Measurements from ENCODE around the gene CCNG2.

Gene CCNG2

DNA sequence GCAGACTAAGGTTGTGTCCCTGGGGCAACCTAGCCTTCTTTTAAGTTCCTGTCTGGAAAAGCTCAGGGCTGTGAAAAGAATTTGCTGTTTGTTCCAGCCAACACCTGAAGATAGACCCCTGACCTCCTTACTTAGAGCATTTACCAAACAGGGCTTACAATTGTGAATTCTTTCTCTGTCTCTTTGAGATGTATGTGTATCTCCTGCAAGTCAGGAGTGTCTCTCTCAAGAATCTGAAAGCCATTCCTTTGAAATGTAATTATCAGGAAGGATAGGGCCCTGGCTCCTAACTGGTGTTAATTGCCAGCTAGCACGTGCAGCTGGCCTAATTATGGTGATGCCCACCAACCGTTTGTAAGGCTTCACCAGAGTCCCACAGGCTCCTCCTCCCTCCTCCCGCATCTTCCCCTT, 18.2 kb downstream of the CCNG2 start:
- DNase-seq (ENCODE audit: low read depth, low spot score): no peak

DNA sequence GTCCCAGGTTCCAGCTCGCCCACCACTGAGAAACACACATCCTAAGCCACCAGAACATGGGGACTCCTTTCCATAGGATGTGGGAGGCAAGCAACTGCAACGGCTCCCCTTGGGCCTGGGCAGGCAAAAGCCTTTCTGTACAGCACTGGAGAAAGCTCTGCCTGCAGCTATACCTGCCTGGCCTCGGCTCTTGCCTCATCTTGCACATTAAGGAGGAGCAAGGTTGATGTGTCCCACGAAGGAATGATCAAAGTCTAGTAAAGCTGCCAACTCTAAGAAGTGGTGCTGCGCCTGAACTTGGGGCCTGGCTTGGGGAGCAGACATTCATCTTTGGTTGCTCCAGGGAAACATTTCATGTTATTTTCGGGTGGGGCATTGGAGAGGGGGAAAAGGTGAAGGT, 19.6 kb downstream of the CCNG2 start:
- DNase-seq (ENCODE audit: low read depth, low spot score): no peak

GRCh38 chr4:77177199-77177598, 20.2 kb downstream of the CCNG2 start:
- no peak for DNase-seq (ENCODE audit: low read depth, low spot score)

GRCh38 chr4:77178560-77178959, 21.6 kb downstream of the CCNG2 start:
- DNase-seq (ENCODE audit: low read depth, low spot score): no peak

DNA sequence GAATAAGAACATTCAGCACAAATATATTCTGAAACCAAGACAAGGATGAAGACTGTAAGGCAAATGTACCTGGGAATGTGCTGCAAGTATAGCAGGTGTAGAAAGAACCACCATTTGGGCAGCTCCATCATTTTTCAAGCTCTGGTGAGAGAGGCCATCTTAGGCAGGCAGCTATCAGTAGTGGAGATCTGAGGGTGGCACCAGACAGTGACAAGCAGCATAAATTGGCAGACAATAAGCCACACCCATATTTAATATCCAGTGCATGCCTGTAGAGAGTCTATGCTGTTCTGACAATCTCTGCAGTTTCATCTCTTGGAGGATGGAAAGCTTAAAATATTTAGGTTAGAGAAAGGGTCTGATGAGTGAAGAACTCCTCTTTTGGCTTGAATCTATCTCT, 22.5 kb downstream of the CCNG2 start:
- DNase-seq (ENCODE audit: low read depth, low spot score): no peak

- no peak for DNase-seq (ENCODE audit: low read depth, low spot score)
These were observed 24.7 kb downstream of the CCNG2 start for GRCh38 chr4:77181720-77182119.

DNA sequence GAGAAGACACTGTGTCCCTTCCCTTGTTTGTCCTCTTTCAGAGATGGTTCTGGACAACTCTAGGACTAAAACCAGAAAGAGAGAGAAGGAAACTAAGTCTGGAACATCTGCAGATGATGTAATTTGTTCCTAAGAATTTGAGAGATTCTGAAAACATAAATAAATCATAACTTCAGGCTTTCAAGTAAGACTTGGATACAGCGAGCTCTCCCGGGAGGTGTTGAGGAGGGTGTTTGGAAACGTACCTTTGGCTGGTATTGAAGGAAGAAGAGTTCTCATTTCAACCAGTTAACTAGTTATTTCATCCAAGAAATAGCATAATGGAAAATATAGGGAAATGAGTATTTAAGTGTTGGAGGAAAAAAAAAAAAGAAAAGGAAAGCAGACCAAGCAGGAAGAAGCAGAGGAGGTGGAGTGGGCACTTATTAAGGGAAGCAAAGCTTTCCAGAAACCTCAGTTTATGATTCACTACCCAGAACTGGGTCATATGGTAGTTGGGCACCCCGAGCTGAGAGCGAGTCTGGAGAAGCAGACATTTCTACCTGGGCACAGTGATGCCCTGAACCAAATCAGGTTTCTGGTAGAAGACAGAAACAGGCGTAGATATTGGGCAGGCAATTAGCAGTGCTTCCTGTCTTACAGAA, 26.9 kb downstream of the CCNG2 start:
- no peak for DNase-seq (ENCODE audit: low read depth, low spot score)

DNA sequence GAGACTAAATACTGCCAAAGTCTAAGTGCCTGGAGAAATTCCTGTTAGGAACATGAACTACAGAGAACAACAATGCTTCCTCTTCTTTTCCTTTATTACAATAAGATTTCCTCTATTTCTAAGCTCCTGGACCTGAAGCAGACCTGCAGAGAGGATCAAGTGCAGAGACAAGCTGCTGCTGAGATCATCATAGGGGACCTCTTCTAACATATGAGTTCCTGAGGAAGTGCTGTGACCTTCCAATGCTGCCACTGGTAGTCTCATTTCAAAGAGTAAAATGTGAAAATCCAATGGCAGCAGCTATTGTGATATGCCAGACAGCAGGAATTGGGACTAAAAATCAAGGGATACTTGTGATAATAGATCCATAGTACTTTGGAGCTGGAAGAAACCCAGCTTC, 28.0 kb downstream of the CCNG2 start:
- DNase-seq (ENCODE audit: low read depth, low spot score): no peak

- no peak for DNase-seq (ENCODE audit: low read depth, low spot score)
These were observed 28.7 kb downstream of the CCNG2 start for GRCh38 chr4:77185686-77186085.

- no peak for DNase-seq (ENCODE audit: low read depth, low spot score)
These were observed 30.3 kb downstream of the CCNG2 start for GRCh38 chr4:77187322-77187721.

GRCh38 chr4:77188498-77189220, 31.7 kb downstream of the CCNG2 start:
- no peak for DNase-seq (ENCODE audit: low read depth, low spot score)

- no peak for DNase-seq (ENCODE audit: low read depth, low spot score)
These were observed 32.4 kb downstream of the CCNG2 start for GRCh38 chr4:77189412-77189811.

DNA sequence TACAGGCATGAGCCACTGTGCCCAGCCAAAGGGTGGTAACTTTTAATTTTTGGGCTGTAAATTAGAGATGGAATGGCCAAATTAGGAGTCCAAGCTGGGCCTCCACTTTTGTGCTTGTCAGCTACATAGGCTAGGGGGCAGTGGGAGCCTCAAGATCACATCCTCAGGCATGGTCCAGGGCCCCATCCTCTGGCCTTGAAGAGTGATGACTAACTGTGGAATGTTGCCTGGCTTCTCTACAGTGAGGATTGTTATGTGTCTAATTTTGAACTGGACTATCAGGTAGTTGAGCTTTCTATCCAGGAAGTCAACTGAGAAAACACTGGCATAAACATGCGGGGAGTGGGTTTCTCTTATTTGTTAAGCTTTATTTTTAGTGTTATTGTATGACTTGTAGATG, 33.0 kb downstream of the CCNG2 start:
- no peak for DNase-seq (ENCODE audit: low read depth, low spot score)

GRCh38 chr4:77193046-77193445, 36.0 kb downstream of the CCNG2 start:
- DNase-seq (ENCODE audit: low read depth, low spot score): no peak

DNA sequence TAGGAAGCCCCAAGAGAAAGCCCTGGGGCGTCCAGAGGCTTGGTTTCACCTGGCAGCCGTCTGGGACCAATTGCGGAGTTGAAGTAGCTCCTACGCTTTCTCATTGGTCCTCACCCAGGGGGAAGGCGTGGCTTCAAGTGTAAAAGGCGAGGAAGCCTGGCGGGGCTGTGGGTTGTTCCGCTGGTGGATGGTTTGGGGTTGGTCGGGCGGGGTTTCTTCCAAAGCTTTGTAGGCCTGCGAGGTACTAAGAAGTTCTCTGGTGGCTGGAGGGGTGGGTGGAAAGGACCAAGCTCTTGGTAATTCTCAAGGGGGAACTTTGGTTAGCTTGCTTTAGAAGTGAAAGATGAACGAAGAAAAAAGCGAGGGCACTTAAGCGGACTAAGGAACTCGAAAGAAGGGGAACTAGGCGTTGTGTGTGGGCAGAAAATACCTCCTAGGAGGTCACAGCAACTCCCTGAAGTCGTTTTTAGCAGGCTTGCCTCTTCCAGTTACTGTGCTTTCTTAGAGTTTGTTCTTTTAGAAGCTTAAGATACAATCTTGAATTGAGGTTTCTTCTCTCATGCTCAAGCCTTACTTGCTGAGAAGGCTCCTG, 36.6 kb downstream of the CCNG2 start:
- DNase-seq (ENCODE audit: low read depth, low spot score): peak; percentile 48

DNA sequence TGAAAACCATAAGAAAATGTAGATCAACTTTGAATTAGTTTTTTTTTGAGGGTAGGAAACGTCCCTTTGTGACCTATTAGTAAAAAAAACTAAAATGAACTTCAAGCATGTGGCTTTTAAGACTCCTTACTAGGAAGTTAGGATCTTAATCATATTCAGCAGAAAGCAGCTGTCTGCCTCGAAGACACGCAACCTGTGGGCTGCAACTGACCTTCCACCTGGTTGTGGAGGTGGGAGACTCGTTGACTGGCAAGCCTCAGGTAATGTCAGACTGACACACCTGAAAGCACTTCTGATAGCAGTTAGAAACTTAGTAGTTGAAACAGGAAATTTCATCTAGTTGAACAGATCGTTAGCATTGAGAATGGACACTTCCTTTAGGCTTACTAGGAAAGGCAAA, 37.4 kb downstream of the CCNG2 start:
- no peak for DNase-seq (ENCODE audit: low read depth, low spot score)

- no peak for DNase-seq (ENCODE audit: low read depth, low spot score)
These were observed 38.0 kb downstream of the CCNG2 start for GRCh38 chr4:77194989-77195388.

- no peak for DNase-seq (ENCODE audit: low read depth, low spot score)
These were observed 39.9 kb downstream of the CCNG2 start for GRCh38 chr4:77196866-77197265.

GRCh38 chr4:77197361-77197760, 40.4 kb downstream of the CCNG2 start:
- no peak for DNase-seq (ENCODE audit: low read depth, low spot score)

DNA sequence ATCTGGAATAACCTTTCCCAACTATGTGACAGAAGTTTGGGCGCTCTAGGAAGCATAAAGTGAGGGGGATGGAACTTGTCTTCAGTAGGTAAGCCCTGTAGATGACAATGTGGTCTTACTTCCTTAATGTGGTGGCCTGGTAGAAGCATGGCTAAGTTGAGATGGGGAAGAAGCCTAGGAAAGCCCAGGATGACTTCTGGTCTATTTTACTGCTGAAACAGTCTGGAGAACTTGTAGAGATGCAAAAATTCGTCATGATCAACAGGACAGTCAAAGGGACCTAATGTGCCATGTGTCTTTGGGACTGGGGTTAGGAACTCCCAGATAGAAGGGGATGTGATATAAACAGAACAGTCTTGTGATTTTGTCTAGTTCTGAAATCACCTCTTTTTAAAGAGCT, 40.8 kb downstream of the CCNG2 start:
- no peak for DNase-seq (ENCODE audit: low read depth, low spot score)

DNA sequence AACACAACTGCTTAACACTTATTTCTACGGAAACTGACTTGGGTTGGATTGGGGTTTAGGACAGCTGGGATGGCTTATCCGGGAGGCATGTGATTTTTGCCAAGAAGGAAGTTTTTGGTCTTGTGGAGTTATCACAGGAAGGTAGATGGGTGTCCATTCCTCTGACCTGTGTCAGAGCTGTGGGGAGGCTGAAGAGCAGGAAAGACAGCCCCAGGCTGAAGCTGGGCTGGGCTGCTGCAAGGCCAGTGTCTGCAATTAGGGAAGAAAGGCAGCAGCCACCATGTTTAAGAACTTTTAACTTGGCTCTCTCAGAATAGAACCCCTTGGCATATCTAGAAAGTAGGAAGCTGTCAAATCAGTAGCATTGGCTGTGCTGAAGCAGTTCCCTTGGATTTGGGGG, 42.3 kb downstream of the CCNG2 start:
- DNase-seq (ENCODE audit: low read depth, low spot score): no peak

- DNase-seq (ENCODE audit: low read depth, low spot score): no peak
These were observed 42.7 kb downstream of the CCNG2 start for GRCh38 chr4:77199701-77200100.

DNA sequence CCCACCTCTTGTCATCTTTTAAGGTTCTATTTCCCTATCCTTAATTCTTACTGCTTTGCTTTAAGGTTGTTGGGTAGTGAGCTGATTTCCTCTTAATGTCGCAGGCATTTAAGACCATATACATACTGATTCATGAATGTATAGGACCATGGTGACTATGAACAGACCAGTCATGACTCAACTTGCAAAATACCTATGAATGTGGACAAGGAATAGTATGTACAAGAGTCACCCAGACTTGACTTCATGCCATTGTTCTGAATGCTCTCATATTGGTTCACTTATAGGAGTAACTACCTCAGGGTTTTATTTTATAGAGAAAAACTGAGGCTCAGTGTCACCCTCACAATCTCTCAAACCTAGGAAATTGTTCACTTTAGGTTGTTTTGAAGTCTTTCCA, 44.3 kb downstream of the CCNG2 start:
- DNase-seq (ENCODE audit: low read depth, low spot score): no peak
